Neuronal stem cell (in vitro differentiated cells): ENCODE data around the gene CNTNAP5.

Experiments used
- DNase-seq: peaks from one replicate; pipeline ENCODE4 v3.0.0-alpha.2; 2013; ENCODE audit warnings: low spot score
- H2AFZ ChIP-seq: one replicate; pipeline ENCODE4 v1.6.1; 2013; ENCODE audit warnings: mild to moderate bottlenecking, low read length, inconsistent platforms
- H2AK5ac ChIP-seq: 2 replicates; pipeline ENCODE4 v1.6.1; 2013; ENCODE audit warnings: low read depth, mild to moderate bottlenecking, inconsistent platforms, low read length, moderate library complexity, mixed read lengths
- H2BK120ac ChIP-seq: 2 replicates; pipeline ENCODE4 v1.6.1; 2013; ENCODE audit warnings: low read depth, mild to moderate bottlenecking, inconsistent platforms, low read length, moderate library complexity, mixed read lengths
- H2BK12ac ChIP-seq: one replicate; pipeline ENCODE4 v1.6.1; 2013; ENCODE audit warnings: low read length, inconsistent platforms
- H2BK15ac ChIP-seq: 2 replicates; pipeline ENCODE4 v1.6.1; 2013; ENCODE audit warnings: mild to moderate bottlenecking, low read length, inconsistent platforms, mixed read lengths
- H2BK5ac ChIP-seq: one replicate; pipeline ENCODE4 v1.6.1; 2013; ENCODE audit warnings: inconsistent platforms, mild to moderate bottlenecking, low read length, moderate library complexity
- H3K14ac ChIP-seq: one replicate; pipeline ENCODE4 v1.6.1; 2013; ENCODE audit warnings: low read length, inconsistent platforms
- H3K18ac ChIP-seq: 2 replicates; pipeline ENCODE4 v1.6.1; 2013; ENCODE audit warnings: low read length, inconsistent platforms
- H3K23ac ChIP-seq: 2 replicates; pipeline ENCODE4 v1.6.1; 2013; ENCODE audit warnings: low read depth, mild to moderate bottlenecking, mixed read lengths, low read length, inconsistent platforms; ENCODE audit not compliant: poor library complexity
- H3K27ac ChIP-seq: replicated peaks from 3 replicates; pipeline ENCODE4 v1.5.1; 2013; ENCODE audit warnings: low read length, inconsistent platforms
- H3K27me3 ChIP-seq, 3 experiments: 2 replicates each; pipeline ENCODE4 v1.6.1; 2013; ENCODE audit warnings: low read length in 3 of 3, mild to moderate bottlenecking in 2 of 3, inconsistent platforms in 1 of 3, low read depth in 1 of 3, mixed read lengths in 1 of 3, moderate library complexity in 1 of 3; ENCODE audit not compliant: control insufficient read depth in 3 of 3, insufficient read depth in 3 of 3
- H3K36me3 ChIP-seq, 2 donors: replicated peaks in 1 of 2; 2 replicates each; pipeline ENCODE4 v1.6.1; 2013; ENCODE audit warnings: low read length in 2 of 2; ENCODE audit not compliant: control insufficient read depth in 2 of 2, insufficient read depth in 2 of 2
- H3K4ac ChIP-seq: 2 replicates; pipeline ENCODE4 v1.6.1; 2013; ENCODE audit warnings: inconsistent platforms, mild to moderate bottlenecking, low read length, moderate library complexity
- H3K4me1 ChIP-seq, 2 donors: 1 replicate in 1 of 2; 2 replicates in 1 of 2; pipeline ENCODE4 v1.6.1; 2013; ENCODE audit warnings: low read length in 2 of 2, low read depth in 1 of 2; ENCODE audit not compliant: control insufficient read depth in 2 of 2, insufficient read depth in 1 of 2
- H3K4me2 ChIP-seq: one replicate; pipeline ENCODE4 v1.6.1; 2013; ENCODE audit warnings: mild to moderate bottlenecking, low read length, inconsistent platforms; ENCODE audit not compliant: insufficient read depth, poor library complexity, severe bottlenecking
- H3K4me3 ChIP-seq, 2 donors: 2 replicates each; pipeline ENCODE4 v1.5.1; 2013; ENCODE audit warnings: low read length in 2 of 2, mild to moderate bottlenecking in 2 of 2, inconsistent platforms in 1 of 2, moderate library complexity in 1 of 2
- H3K79me1 ChIP-seq: one replicate; pipeline ENCODE4 v1.6.1; 2013; ENCODE audit warnings: low read depth, mild to moderate bottlenecking, inconsistent platforms, low read length, moderate library complexity
- H3K9ac ChIP-seq: one replicate; pipeline ENCODE4 v1.6.1; 2013; ENCODE audit warnings: mild to moderate bottlenecking, low read depth, low read length, inconsistent platforms; ENCODE audit not compliant: poor library complexity
- H3K9me3 ChIP-seq, 2 donors: replicated peaks in 1 of 2; 2 replicates each; pipeline versions ENCODE3 to v1.6.1; 2013; ENCODE audit warnings: low read length in 2 of 2, mild to moderate bottlenecking in 2 of 2, inconsistent platforms in 1 of 2, low read depth in 1 of 2, mixed read lengths in 1 of 2, moderate library complexity in 1 of 2; ENCODE audit not compliant: control insufficient read depth in 2 of 2, insufficient read depth in 1 of 2
- H4K8ac ChIP-seq: one replicate; pipeline ENCODE4 v1.6.1; 2013; ENCODE audit warnings: low read depth, mild to moderate bottlenecking, inconsistent platforms, low read length, moderate library complexity
- H4K91ac ChIP-seq: one replicate; pipeline ENCODE4 v1.6.1; 2013; ENCODE audit warnings: low read length, low read depth, mild to moderate bottlenecking, inconsistent platforms; ENCODE audit not compliant: poor library complexity
- WGBS, 2 donors: extraction: QIAGEN DNeasy Blood & Tissue Kit; methylation state at CpG; one replicate each; pipeline ENCODE4 v1.1.7; 2013; ENCODE audit warnings: missing lambda C conversion rate in 2 of 2, mixed read lengths in 1 of 2; ENCODE audit not compliant: insufficient read length in 2 of 2, insufficient replicate concordance in 1 of 2; ENCODE audit errors: extremely low coverage in 2 of 2; 5-methylcytosine and 5-hydroxymethylcytosine counted together

CNTNAP5 gene

GRCh38 chr2:124450481-124450880, 425.4 kb downstream of the CNTNAP5 start:
- no peak overlapping the region for H4K8ac ChIP-seq
- H3K9me3 ChIP-seq, result no peaks in the 10 kb centered on the region
- no peak overlapping the region for H2AFZ ChIP-seq
- H3K4ac ChIP-seq, result no peak overlapping the region
- no peak overlapping the region for H2BK5ac ChIP-seq
- H2BK15ac ChIP-seq, result no peak overlapping the region
- DNase-seq, result no peak
- no peak overlapping the region for H3K18ac ChIP-seq
- no peak overlapping the region for H3K9ac ChIP-seq
- H3K27ac ChIP-seq, result no peak overlapping the region
- no peak overlapping the region for H3K23ac ChIP-seq
- H3K4me3 ChIP-seq, result no peak overlapping the region
- H4K91ac ChIP-seq, result no peak overlapping the region
- no peaks in the 10 kb centered on the region for H3K4me1 ChIP-seq
- no peak overlapping the region for H3K4me2 ChIP-seq
- H2AK5ac ChIP-seq, result no peak overlapping the region
- H3K79me1 ChIP-seq, result no peaks in the 10 kb centered on the region
- H2BK12ac ChIP-seq, result no peak overlapping the region
- H3K14ac ChIP-seq, result no peak overlapping the region
- no CpG with 5 or more reads among the region's 2 CpGs for WGBS, 2 donors
- no peaks in the 10 kb centered on the region for H3K27me3 ChIP-seq
- no peaks in the 10 kb centered on the region for H3K36me3 ChIP-seq
- H2BK120ac ChIP-seq, result no peak overlapping the region

DNA sequence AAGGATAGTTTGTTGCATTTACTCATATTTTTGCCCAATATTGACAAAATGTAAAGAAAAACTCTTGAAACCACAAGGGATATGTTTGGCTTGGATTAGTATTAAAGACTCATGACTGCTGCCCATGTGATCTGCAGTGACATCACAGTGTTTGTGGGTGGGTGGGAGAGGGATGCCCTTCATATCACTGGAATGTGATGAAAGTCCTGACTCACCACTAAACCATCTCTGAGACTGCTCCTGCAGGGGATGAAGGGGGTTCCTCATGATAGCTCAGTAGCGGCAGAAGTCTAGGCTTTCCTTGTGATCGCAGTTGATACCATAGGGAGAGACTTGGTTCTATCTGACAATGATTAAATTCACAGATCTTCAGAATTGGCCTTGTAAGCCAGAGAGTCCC, 451.2 kb downstream of the CNTNAP5 start:
- no peak overlapping the region for H3K9ac ChIP-seq
- H3K79me1 ChIP-seq, result no peaks in the 10 kb centered on the region
- H3K9me3 ChIP-seq, result no peaks in the 10 kb centered on the region
- no peak overlapping the region for H3K14ac ChIP-seq
- no peak overlapping the region for H3K23ac ChIP-seq
- H3K27ac ChIP-seq, result no peak overlapping the region
- no peaks in the 10 kb centered on the region for H3K36me3 ChIP-seq
- H4K8ac ChIP-seq, result no peak overlapping the region
- no peak overlapping the region for H2AK5ac ChIP-seq
- H3K4ac ChIP-seq, result no peak overlapping the region
- WGBS, 2 donors, result no CpG with 5 or more reads among the region's 2 CpGs
- H3K4me3 ChIP-seq, result no peak overlapping the region
- H2BK12ac ChIP-seq, result no peak overlapping the region
- no peak overlapping the region for H2BK15ac ChIP-seq
- H4K91ac ChIP-seq, result no peak overlapping the region
- H3K18ac ChIP-seq, result no peak overlapping the region
- H2BK5ac ChIP-seq, result no peak overlapping the region
- H2BK120ac ChIP-seq, result no peak overlapping the region
- H3K4me2 ChIP-seq, result no peak overlapping the region
- H2AFZ ChIP-seq, result no peak overlapping the region
- H3K27me3 ChIP-seq, result no peaks in the 10 kb centered on the region
- DNase-seq, result no peak
- H3K4me1 ChIP-seq, result peaks cover 0 to 1% of the 10 kb centered on the region in 2 donors

DNA sequence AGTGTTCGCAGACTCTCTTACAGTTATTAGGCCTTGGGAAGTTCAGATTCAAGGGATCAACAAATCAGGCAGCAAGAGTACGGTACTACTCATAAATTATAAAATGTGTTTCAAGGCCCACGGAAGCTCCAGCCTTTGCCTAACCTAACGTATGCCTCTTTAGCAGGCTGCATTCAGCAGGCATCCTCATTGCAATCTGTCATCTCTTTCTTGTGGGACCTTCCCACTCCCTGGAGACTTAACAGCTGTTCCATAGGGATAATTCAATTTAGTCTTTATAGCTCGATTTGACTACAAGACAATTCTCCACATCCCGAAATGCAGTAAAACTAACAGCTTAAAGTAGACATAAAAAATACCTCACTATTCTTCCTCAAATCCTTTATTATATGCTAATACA, 453.7 kb downstream of the CNTNAP5 start:
- no peak overlapping the region for H2BK5ac ChIP-seq
- H3K36me3 ChIP-seq, result no peaks in the 10 kb centered on the region
- no CpG with 5 or more reads among the region's 6 CpGs for WGBS, 2 donors
- H3K4me3 ChIP-seq, result no peak overlapping the region
- no peak overlapping the region for H2BK15ac ChIP-seq
- no peak overlapping the region for H4K8ac ChIP-seq
- H2BK12ac ChIP-seq, result no peak overlapping the region
- no peak overlapping the region for H3K4me2 ChIP-seq
- H2BK120ac ChIP-seq, result no peak overlapping the region
- no peak overlapping the region for H2AK5ac ChIP-seq
- H3K79me1 ChIP-seq, result no peaks in the 10 kb centered on the region
- DNase-seq, result no peak
- no peaks in the 10 kb centered on the region for H3K27me3 ChIP-seq
- H3K14ac ChIP-seq, result no peak overlapping the region
- H3K9me3 ChIP-seq, result no peaks in the 10 kb centered on the region
- H2AFZ ChIP-seq, result no peak overlapping the region
- H3K4ac ChIP-seq, result no peak overlapping the region
- no peak overlapping the region for H3K9ac ChIP-seq
- no peak overlapping the region for H3K27ac ChIP-seq
- no peak overlapping the region for H3K23ac ChIP-seq
- H4K91ac ChIP-seq, result no peak overlapping the region
- H3K4me1 ChIP-seq, result peaks cover 0 to 4% of the 10 kb centered on the region in 2 donors
- no peak overlapping the region for H3K18ac ChIP-seq

GRCh38 chr2:124480958-124481357, 455.9 kb downstream of the CNTNAP5 start:
- H3K14ac ChIP-seq, result no peak overlapping the region
- H2BK120ac ChIP-seq, result no peak overlapping the region
- no peak overlapping the region for H2BK12ac ChIP-seq
- H4K91ac ChIP-seq, result no peak overlapping the region
- H3K18ac ChIP-seq, result no peak overlapping the region
- no peak overlapping the region for H3K9ac ChIP-seq
- no peak overlapping the region for H2BK5ac ChIP-seq
- no peak overlapping the region for H3K4me2 ChIP-seq
- H3K4ac ChIP-seq, result no peak overlapping the region
- H2AFZ ChIP-seq, result no peak overlapping the region
- H2BK15ac ChIP-seq, result no peak overlapping the region
- H3K23ac ChIP-seq, result no peak overlapping the region
- no peaks in the 10 kb centered on the region for H3K27me3 ChIP-seq
- H3K79me1 ChIP-seq, result no peaks in the 10 kb centered on the region
- no peak for DNase-seq
- no peaks in the 10 kb centered on the region for H3K36me3 ChIP-seq
- no peak overlapping the region for H2AK5ac ChIP-seq
- peaks cover 0 to 4% of the 10 kb centered on the region in 2 donors for H3K4me1 ChIP-seq
- no peaks in the 10 kb centered on the region for H3K9me3 ChIP-seq
- H3K27ac ChIP-seq, result no peak overlapping the region
- H3K4me3 ChIP-seq, result no peak overlapping the region
- H4K8ac ChIP-seq, result no peak overlapping the region
- WGBS, 2 donors, result no CpG with 5 or more reads among the region's 4 CpGs
